DND-41 (cell line): ENCODE data around the gene MICAL2.

Experiments used
- EZH2 ChIP-seq: IDR thresholded peaks from 3 replicates; pipeline ENCODE4 v1.6.1; 2012; ENCODE audit warnings: borderline replicate concordance, low read depth, mild to moderate bottlenecking, moderate library complexity, low read length, inconsistent platforms; ENCODE audit not compliant: severe bottlenecking
- TF ChIP-seq, protein P1 (sequence below): IDR thresholded peaks from 2 replicates; pipeline ENCODE4 v1.5.1; 2012; ENCODE audit warnings: borderline replicate concordance, low read length, moderate library complexity, mild to moderate bottlenecking; ENCODE audit not compliant: poor library complexity, severe bottlenecking; ENCODE audit errors: extremely low read depth

DNA sequence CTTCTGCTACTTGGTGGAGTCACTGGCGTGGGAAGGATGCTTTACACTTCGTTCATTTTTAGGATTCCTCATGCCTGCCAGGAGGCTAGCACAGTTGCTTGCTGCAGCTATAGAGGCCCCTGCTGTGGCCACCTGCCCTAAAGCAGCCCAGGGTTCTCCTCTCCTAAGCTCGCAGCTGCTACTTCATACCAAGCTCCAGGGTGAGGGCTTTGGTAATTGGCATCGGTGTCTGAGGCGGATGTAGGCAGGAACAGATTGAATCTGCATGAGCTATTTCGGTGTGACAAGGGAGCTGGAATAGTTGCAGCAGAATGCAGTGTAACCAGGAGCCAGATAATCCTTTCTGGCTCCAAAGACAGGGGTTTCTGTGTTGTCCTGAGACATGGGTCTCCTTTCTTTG is 133.1 kb downstream of the MICAL2 start:
- TF ChIP-seq, protein P1, sequence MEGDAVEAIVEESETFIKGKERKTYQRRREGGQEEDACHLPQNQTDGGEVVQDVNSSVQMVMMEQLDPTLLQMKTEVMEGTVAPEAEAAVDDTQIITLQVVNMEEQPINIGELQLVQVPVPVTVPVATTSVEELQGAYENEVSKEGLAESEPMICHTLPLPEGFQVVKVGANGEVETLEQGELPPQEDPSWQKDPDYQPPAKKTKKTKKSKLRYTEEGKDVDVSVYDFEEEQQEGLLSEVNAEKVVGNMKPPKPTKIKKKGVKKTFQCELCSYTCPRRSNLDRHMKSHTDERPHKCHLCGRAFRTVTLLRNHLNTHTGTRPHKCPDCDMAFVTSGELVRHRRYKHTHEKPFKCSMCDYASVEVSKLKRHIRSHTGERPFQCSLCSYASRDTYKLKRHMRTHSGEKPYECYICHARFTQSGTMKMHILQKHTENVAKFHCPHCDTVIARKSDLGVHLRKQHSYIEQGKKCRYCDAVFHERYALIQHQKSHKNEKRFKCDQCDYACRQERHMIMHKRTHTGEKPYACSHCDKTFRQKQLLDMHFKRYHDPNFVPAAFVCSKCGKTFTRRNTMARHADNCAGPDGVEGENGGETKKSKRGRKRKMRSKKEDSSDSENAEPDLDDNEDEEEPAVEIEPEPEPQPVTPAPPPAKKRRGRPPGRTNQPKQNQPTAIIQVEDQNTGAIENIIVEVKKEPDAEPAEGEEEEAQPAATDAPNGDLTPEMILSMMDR: no peak
- TF ChIP-seq EZH2: no peak
